ENCODE results near the gene PARP11.

PARP11 gene

GRCh38 chr12:3837049-3837448 is 36.1 kb downstream of the PARP11 start:
- Histone ChIP-seq H3K9me3 (ENCODE audit: severe bottlenecking) (no peaks in the 10 kb centered on the region), H3K4me3 (ENCODE audit: low read depth, low read length) (no peak overlapping the region), H3K27me3 (ENCODE audit: insufficient read depth, low read depth, severe bottlenecking) (no peaks in the 10 kb centered on the region), H3K27ac (no peak overlapping the region), H3K36me3 (no peaks in the 10 kb centered on the region)
- TF ChIP-seq, protein P1, sequence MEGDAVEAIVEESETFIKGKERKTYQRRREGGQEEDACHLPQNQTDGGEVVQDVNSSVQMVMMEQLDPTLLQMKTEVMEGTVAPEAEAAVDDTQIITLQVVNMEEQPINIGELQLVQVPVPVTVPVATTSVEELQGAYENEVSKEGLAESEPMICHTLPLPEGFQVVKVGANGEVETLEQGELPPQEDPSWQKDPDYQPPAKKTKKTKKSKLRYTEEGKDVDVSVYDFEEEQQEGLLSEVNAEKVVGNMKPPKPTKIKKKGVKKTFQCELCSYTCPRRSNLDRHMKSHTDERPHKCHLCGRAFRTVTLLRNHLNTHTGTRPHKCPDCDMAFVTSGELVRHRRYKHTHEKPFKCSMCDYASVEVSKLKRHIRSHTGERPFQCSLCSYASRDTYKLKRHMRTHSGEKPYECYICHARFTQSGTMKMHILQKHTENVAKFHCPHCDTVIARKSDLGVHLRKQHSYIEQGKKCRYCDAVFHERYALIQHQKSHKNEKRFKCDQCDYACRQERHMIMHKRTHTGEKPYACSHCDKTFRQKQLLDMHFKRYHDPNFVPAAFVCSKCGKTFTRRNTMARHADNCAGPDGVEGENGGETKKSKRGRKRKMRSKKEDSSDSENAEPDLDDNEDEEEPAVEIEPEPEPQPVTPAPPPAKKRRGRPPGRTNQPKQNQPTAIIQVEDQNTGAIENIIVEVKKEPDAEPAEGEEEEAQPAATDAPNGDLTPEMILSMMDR (IDR thresholded peaks at IDR 0.05; ENCODE audit: low read depth, low read length), result 0 out of 2 replicates have a peak, but pooled peaks have one; percentile 9
- peak; percentile 13 for DNase-seq

- TF ChIP-seq, protein P1 (IDR thresholded peaks at IDR 0.05; ENCODE audit: low read depth, low read length), result no peak
- DNase-seq, result no peak
- Histone ChIP-seq H3K4me3 (ENCODE audit: low read depth, low read length) (no peak overlapping the region), H3K9me3 (ENCODE audit: severe bottlenecking) (no peaks in the 10 kb centered on the region), H3K27me3 (ENCODE audit: insufficient read depth, low read depth, severe bottlenecking) (no peaks in the 10 kb centered on the region), H3K36me3 (no peaks in the 10 kb centered on the region), H3K27ac (no peak overlapping the region)
These were observed 36.6 kb downstream of the PARP11 start for GRCh38 chr12:3836641-3837040.

DNA sequence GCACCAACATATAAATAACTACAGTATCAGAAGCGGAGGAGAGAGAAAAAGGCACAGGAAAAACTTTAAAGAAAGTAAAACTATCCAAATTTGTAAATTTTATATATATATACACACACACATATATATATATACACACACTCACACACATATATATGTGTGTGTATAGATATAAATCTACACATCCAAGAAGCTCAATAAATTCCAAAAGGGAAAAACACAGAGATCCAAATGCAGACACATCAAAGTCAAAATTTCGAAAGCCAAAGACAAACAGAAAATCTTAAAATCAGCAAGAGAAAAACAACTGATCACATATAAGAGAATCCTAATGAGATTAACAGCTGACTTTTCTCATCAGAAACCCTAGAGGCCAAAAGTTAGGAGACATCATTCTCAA is 37.3 kb downstream of the PARP11 start:
- H3K36me3 ChIP-seq, result no peaks in the 10 kb centered on the region
- TF ChIP-seq, protein P1 (IDR thresholded peaks at IDR 0.05; ENCODE audit: low read depth, low read length), result no peak
- H3K4me3 ChIP-seq (ENCODE audit: low read depth, low read length), result no peak overlapping the region
- DNase-seq, result no peak
- H3K9me3 ChIP-seq (ENCODE audit: severe bottlenecking), result no peaks in the 10 kb centered on the region
- H3K27ac ChIP-seq, result no peak overlapping the region
- no peaks in the 10 kb centered on the region for H3K27me3 ChIP-seq (ENCODE audit: insufficient read depth, low read depth, severe bottlenecking)

GRCh38 chr12:3834774-3835173 is 38.4 kb downstream of the PARP11 start:
- Histone ChIP-seq H3K27ac (no peak overlapping the region), H3K9me3 (ENCODE audit: severe bottlenecking) (no peaks in the 10 kb centered on the region), H3K27me3 (ENCODE audit: insufficient read depth, low read depth, severe bottlenecking) (no peaks in the 10 kb centered on the region), H3K4me3 (ENCODE audit: low read depth, low read length) (no peak overlapping the region), H3K36me3 (no peaks in the 10 kb centered on the region)
- TF ChIP-seq, protein P1 (IDR thresholded peaks at IDR 0.05; ENCODE audit: low read depth, low read length), result no peak
- DNase-seq, result no peak

GRCh38 chr12:3833670-3834310 is 39.4 kb downstream of the PARP11 start:
- Histone ChIP-seq H3K4me3 (ENCODE audit: low read depth, low read length) (no peak overlapping the region), H3K27me3 (ENCODE audit: insufficient read depth, low read depth, severe bottlenecking) (no peaks in the 10 kb centered on the region), H3K9me3 (ENCODE audit: severe bottlenecking) (no peaks in the 10 kb centered on the region), H3K27ac (no peak overlapping the region), H3K36me3 (no peaks in the 10 kb centered on the region)
- DNase-seq, result no peak
- TF ChIP-seq, protein P1 (IDR thresholded peaks at IDR 0.05; ENCODE audit: low read depth, low read length), result no peak

DNA sequence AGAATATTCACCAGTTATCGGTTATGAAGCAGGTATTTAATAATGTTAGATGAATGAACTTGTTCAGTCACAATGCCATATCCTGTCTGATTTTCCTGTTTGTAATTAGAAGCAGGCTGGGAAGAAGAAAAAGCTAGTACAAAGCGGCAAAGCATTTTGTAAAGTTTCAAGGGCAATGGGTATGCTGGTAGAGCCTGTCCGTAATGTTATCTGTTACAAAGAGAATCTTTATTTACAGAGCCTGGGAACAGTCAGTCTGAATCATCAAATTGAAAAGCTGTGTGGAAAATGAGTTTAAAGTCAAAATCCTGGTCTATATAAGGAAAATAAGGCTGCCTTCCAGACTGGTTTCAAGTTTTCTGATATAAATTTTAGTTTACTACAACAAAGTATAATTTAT is 40.5 kb downstream of the PARP11 start:
- DNase-seq, result no peak
- H3K36me3 ChIP-seq, result no peaks in the 10 kb centered on the region
- no peaks in the 10 kb centered on the region for H3K27me3 ChIP-seq (ENCODE audit: insufficient read depth, low read depth, severe bottlenecking)
- no peaks in the 10 kb centered on the region for H3K9me3 ChIP-seq (ENCODE audit: severe bottlenecking)
- TF ChIP-seq, protein P1 (IDR thresholded peaks at IDR 0.05; ENCODE audit: low read depth, low read length), result no peak
- no peak overlapping the region for H3K4me3 ChIP-seq (ENCODE audit: low read depth, low read length)
- no peak overlapping the region for H3K27ac ChIP-seq

Data from WERI-Rb-1 (cell line).